H1 (cell line): ENCODE results near the gene AHI1. TPM values are rescaled to one million over a fixed set of nuclear protein-coding genes. Genes with fewer than 3 reads are reported as not detected.

Experiments used
- ATF2 ChIP-seq: IDR thresholded peaks from 2 replicates; pipeline ENCODE4 v1.6.1; 2012; ENCODE audit warnings: low read length, inconsistent platforms
- CTBP2 ChIP-seq: IDR thresholded peaks from 2 replicates; pipeline ENCODE4 v1.7.0; 2011; ENCODE audit warnings: borderline replicate concordance, mild to moderate bottlenecking, moderate library complexity, mixed read lengths, low read length; ENCODE audit not compliant: insufficient read depth, insufficient read length
- GTF2F1 ChIP-seq: IDR thresholded peaks from 2 replicates; pipeline ENCODE4 v1.6.1; 2012; ENCODE audit warnings: low read depth, low read length, improper control_type of control experiment, borderline replicate concordance
- KDM1A ChIP-seq: fragments of 200-600, 300-600 bp; sonication (generic); IDR thresholded peaks from 2 replicates; pipeline ENCODE4 v1.7.1; 2016; ENCODE audit warnings: mild to moderate bottlenecking, low read length, borderline replicate concordance
- POU5F1 ChIP-seq: IDR thresholded peaks from 2 replicates; pipeline ENCODE4 v1.6.1; 2011; ENCODE audit warnings: low read depth, mild to moderate bottlenecking, low read length, moderate library complexity
- RFX5 ChIP-seq: IDR thresholded peaks from 2 replicates; pipeline ENCODE4 v1.6.1; 2011; ENCODE audit warnings: low read depth, low read length, improper control_type of control experiment, borderline replicate concordance
- TEAD4 ChIP-seq: IDR thresholded peaks from 2 replicates; pipeline ENCODE4 v1.6.1; 2012; ENCODE audit warnings: low read depth, low read length, inconsistent platforms, mixed read lengths
- polyA plus RNA-seq, 7 experiments: library from polyadenylated mRNA; depleted of rRNA in 3 of 7; stranded (reverse) in 5 of 7; unstranded in 2 of 7; fragments of >200 nt in 5 of 7; fragments of 200-250 nt in 2 of 7; gene quantifications; 1 replicate in 5 of 7; 2 replicates in 1 of 7; 4 replicates in 1 of 7; pipeline versions ENCODE4 v1.2.1 to v1.2.3, GENCODE V29; 2011 to 2013; ENCODE audit warnings: missing spikeins in 2 of 7, mixed read lengths in 2 of 7
- total RNA-seq: library from RNA; stranded (reverse); fragmentation: NEBNext Ultra II Directional; extraction: Animal tissue kit (Norgen Biotek cat#: 25700); gene quantifications from 2 replicates; pipeline ENCODE4 v1.2.1, GENCODE V29; 2021
- TF ChIP-seq, protein P1 (sequence below): IDR thresholded peaks from 2 replicates; pipeline ENCODE4 v1.6.1; 2012; ENCODE audit warnings: inconsistent platforms

The AHI1 gene
- total and polyA plus RNA-seq, 2 of the 8 experiments (the other 6 are each of a cell fraction or from before 2014, with no cell fraction given), result 4.2 to 19.6 TPM

DNA sequence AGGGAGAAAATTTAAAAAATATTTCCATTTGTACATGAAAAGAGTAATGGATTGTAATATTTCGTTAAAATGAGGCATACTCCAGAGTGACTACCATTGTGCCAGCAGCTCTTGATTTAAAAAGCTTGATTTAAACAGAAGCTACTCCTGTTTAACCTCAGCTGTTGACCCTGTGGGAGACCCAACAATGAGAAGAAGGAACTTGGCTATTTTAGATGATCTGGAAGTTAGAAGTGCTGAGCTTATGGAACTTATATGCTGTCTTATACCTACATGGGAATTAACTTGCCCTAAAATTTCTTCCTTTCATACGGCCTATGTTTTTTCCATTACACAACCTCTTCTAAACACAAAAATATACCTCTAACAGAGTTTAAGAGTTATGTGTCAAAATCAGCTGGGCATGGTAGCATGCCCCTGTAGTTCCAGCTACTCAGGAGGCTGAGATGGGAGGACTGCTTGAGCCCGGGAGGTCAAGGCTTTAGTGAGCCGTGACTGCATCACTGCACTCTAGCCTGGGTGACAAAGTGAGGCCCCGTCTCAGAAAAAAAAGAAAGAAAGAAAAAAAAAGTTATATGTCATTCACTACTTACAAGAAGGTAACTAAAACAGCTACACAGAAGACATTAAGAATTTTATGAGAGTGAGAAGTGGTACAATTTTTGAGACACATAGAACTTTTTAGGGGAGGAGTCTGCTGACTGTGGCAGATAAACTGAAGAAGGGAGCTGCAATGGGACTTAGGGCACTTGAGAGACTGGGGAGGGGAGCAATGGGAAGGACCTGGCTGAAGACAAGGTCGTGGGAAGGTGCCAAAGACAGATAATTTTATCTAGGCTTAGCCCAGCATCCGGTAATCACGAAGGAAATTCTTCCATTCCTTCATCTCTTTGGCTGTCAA, 176.6 kb downstream of the AHI1 start (continued):
- TF ChIP-seq ATF2 (no peak), POU5F1 (no peak), GTF2F1 (no peak), KDM1A (no peak), TEAD4 (no peak), CTBP2 (no peak), RFX5 (no peak)
- TF ChIP-seq, protein P1, sequence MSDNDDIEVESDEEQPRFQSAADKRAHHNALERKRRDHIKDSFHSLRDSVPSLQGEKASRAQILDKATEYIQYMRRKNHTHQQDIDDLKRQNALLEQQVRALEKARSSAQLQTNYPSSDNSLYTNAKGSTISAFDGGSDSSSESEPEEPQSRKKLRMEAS, result no peak
